ENCODE measurements around the gene OR6A2.

The OR6A2 gene

DNA sequence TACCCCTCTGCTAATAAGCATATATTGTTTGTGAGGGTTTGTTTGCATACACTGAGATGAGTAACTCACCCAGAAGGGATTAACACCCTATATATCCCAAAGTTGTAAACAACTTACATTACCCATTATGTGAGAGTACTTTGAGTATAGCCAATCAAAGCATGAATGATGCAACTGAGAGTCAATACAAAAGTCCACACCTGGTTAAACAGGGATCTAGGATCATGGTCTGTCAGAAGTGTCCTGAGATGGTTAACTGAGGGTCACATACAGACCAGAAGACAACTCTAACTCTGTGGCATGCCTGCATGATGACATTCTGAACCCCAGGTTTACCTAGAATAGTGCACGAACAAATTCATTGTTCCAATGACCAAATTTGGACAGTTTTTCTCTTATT, 28.6 kb upstream of the OR6A2 start:
- Histone ChIP-seq H4K20me1 (ENCODE audit: control insufficient read depth, insufficient read depth, low read depth, low read length) (no peaks in the 10 kb centered on the region), H3K9me3 (ENCODE audit: control insufficient read depth, insufficient read depth, low read length) (no peaks in the 10 kb centered on the region), H3K4me2 (ENCODE audit: low read length) (no peak overlapping the region), H3K27ac (ENCODE audit: low read depth, low read length) (no peak overlapping the region), H3K4me1 (ENCODE audit: control insufficient read depth, low read length) (peaks cover 11% of the 10 kb centered on the region), H3K9me2 (replicated peaks; ENCODE audit: control insufficient read depth, low read length) (0 out of 2 replicates have a peak, but pooled peaks cover 3% of the 10 kb centered on the region), H3K79me2 (ENCODE audit: control insufficient read depth, low read length) (no peaks in the 10 kb centered on the region), H3F3A (ENCODE audit: control insufficient read depth, insufficient read depth) (no peaks in the 10 kb centered on the region), H3K36me3 (ENCODE audit: control insufficient read depth, low read length) (no peaks in the 10 kb centered on the region), H3K4me3 (ENCODE audit: low read length) (no peak overlapping the region), H3K27me3 (ENCODE audit: control insufficient read depth, low read length) (no peaks in the 10 kb centered on the region)
- TF ChIP-seq EZH2phosphoT487 (IDR thresholded peaks at IDR 0.05; ENCODE audit: borderline replicate concordance, low read length) (no peak), CTCF (IDR thresholded peaks at IDR 0.05; ENCODE audit: low read depth, low read length, poor library complexity, severe bottlenecking) (no peak)

DNA sequence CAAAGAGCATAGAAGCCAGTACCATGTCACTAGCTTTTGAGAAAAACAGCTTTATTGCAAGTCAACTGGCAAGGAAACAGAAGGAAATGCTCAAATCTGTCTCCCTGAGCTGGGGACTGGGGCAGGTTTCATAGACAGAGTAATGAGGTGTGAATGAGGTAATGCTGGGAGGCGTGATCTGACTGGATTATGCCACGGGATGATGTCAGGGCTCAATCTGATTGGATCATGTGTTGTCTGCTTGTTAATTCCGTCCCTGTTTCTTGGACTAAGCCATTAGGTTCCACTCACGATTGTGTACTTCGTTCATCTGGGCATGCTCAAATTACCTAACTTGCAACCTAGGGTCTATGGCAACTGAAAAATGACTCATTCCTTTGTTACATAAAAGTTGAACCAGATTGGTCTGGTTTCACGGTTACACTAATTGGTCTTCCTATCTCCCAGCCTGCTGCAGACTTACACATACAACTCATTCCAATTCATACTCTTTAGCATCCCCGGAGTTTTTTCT, 25.8 kb upstream of the OR6A2 start:
- H3K4me2 ChIP-seq (ENCODE audit: low read length), result no peak overlapping the region
- TF ChIP-seq EZH2phosphoT487 (IDR thresholded peaks at IDR 0.05; ENCODE audit: borderline replicate concordance, low read length), result no peak
- no peak for TF ChIP-seq CTCF (IDR thresholded peaks at IDR 0.05; ENCODE audit: low read depth, low read length, poor library complexity, severe bottlenecking)
- H3K79me2 ChIP-seq (ENCODE audit: control insufficient read depth, low read length), result no peaks in the 10 kb centered on the region
- no peaks in the 10 kb centered on the region for H3K4me1 ChIP-seq (ENCODE audit: control insufficient read depth, low read length)
- no peak overlapping the region for H3K27ac ChIP-seq (ENCODE audit: low read depth, low read length)
- no peak overlapping the region for H3K4me3 ChIP-seq (ENCODE audit: low read length)
- H3K27me3 ChIP-seq (ENCODE audit: control insufficient read depth, low read length), result no peaks in the 10 kb centered on the region
- no peaks in the 10 kb centered on the region for H4K20me1 ChIP-seq (ENCODE audit: control insufficient read depth, insufficient read depth, low read depth, low read length)
- H3K36me3 ChIP-seq (ENCODE audit: control insufficient read depth, low read length), result no peaks in the 10 kb centered on the region
- no peaks in the 10 kb centered on the region for H3F3A ChIP-seq (ENCODE audit: control insufficient read depth, insufficient read depth)
- H3K9me2 ChIP-seq (replicated peaks; ENCODE audit: control insufficient read depth, low read length), result 0 out of 2 replicates have a peak, but pooled peaks cover 3% of the 10 kb centered on the region
- no peaks in the 10 kb centered on the region; the same call in 1 of the 2 replicates for H3K9me3 ChIP-seq (ENCODE audit: control insufficient read depth, insufficient read depth, low read length)

GRCh38 chr11:6824136-6824823, 24.8 kb upstream of the OR6A2 start:
- H4K20me1 ChIP-seq (ENCODE audit: control insufficient read depth, insufficient read depth, low read depth, low read length), result no peaks in the 10 kb centered on the region
- no peaks in the 10 kb centered on the region for H3K79me2 ChIP-seq (ENCODE audit: control insufficient read depth, low read length)
- no peaks in the 10 kb centered on the region; the same call in 1 of the 2 replicates for H3K9me3 ChIP-seq (ENCODE audit: control insufficient read depth, insufficient read depth, low read length)
- no peak overlapping the region for H3K27ac ChIP-seq (ENCODE audit: low read depth, low read length)
- H3K4me2 ChIP-seq (ENCODE audit: low read length), result no peak overlapping the region
- H3K36me3 ChIP-seq (ENCODE audit: control insufficient read depth, low read length), result no peaks in the 10 kb centered on the region
- no peak for TF ChIP-seq CTCF (IDR thresholded peaks at IDR 0.05; ENCODE audit: low read depth, low read length, poor library complexity, severe bottlenecking)
- no peak for TF ChIP-seq EZH2phosphoT487 (IDR thresholded peaks at IDR 0.05; ENCODE audit: borderline replicate concordance, low read length)
- H3K4me3 ChIP-seq (ENCODE audit: low read length), result no peak overlapping the region
- 0 out of 2 replicates have a peak, but pooled peaks cover 3% of the 10 kb centered on the region for H3K9me2 ChIP-seq (replicated peaks; ENCODE audit: control insufficient read depth, low read length)
- no peaks in the 10 kb centered on the region for H3K27me3 ChIP-seq (ENCODE audit: control insufficient read depth, low read length)
- H3K4me1 ChIP-seq (ENCODE audit: control insufficient read depth, low read length), result no peaks in the 10 kb centered on the region
- H3F3A ChIP-seq (ENCODE audit: control insufficient read depth, insufficient read depth), result no peaks in the 10 kb centered on the region
